Measurements from ENCODE around the gene STPG4. TPM values are rescaled to one million over a fixed set of nuclear protein-coding genes. Genes with fewer than 3 reads are reported as not detected.

The STPG4 gene
- total RNA-seq, 1 donor from 2014 or later: under 0.01 TPM

DNA sequence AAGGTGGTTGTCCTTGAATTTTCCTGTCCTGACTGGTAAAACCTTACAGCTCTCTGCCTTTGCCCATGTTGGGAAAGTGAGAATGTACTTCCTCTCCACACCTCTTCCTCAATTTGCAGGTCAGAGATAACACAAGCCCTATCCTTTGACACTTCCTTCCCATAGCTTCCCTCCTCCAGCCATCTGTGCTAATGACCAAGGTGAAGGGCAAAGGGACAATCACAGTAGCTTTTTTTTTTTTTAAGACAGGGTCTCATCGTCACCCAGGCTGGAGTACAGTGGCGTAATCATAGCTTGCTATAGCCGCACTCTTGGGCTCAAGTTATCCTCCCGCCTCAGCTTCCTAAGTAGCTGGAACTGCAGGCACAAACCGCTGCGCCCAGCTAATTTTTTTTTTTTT lies 24.3 kb upstream of the STPG4 start:
- TF ChIP-seq, protein P1, sequence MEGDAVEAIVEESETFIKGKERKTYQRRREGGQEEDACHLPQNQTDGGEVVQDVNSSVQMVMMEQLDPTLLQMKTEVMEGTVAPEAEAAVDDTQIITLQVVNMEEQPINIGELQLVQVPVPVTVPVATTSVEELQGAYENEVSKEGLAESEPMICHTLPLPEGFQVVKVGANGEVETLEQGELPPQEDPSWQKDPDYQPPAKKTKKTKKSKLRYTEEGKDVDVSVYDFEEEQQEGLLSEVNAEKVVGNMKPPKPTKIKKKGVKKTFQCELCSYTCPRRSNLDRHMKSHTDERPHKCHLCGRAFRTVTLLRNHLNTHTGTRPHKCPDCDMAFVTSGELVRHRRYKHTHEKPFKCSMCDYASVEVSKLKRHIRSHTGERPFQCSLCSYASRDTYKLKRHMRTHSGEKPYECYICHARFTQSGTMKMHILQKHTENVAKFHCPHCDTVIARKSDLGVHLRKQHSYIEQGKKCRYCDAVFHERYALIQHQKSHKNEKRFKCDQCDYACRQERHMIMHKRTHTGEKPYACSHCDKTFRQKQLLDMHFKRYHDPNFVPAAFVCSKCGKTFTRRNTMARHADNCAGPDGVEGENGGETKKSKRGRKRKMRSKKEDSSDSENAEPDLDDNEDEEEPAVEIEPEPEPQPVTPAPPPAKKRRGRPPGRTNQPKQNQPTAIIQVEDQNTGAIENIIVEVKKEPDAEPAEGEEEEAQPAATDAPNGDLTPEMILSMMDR (IDR thresholded peaks at IDR 0.05; ENCODE audit: insufficient read depth, low read length, severe bottlenecking): no peak
- DNase-seq (ENCODE audit: low read depth): no peak
- Histone ChIP-seq H3K4me3 (ENCODE audit: low read depth, low read length) (no peak overlapping the region), H3K27me3 (ENCODE audit: control insufficient read depth, insufficient read depth, low read length) (no peaks in the 10 kb centered on the region), H3K36me3 (ENCODE audit: control insufficient read depth, insufficient read depth, low read length) (no peaks in the 10 kb centered on the region)
- FAIRE-seq: no peak

DNA sequence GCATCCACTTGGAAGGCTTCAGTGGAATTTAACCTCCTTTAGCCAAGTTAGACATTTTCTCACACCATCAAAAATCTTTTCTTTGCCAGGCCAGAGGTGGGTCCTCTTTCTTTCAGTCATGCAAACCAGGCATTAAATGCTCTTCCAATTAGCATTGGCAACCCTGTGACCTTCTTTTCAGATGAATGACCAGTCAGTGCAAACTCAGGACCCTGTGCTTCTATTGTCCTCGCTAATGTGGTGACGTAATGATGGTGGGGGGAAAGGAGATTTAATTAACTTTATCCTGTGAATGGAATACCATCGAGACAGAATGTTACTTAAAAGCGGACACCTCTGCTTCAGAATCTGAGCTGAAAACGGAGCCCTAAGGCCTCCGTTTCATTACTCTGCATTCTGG lies 23.2 kb upstream of the STPG4 start:
- Histone ChIP-seq H3K27me3 (ENCODE audit: control insufficient read depth, insufficient read depth, low read length) (no peaks in the 10 kb centered on the region), H3K4me3 (ENCODE audit: low read depth, low read length) (no peak overlapping the region), H3K36me3 (ENCODE audit: control insufficient read depth, insufficient read depth, low read length) (no peaks in the 10 kb centered on the region)
- TF ChIP-seq, protein P1 (IDR thresholded peaks at IDR 0.05; ENCODE audit: insufficient read depth, low read length, severe bottlenecking): no peak
- DNase-seq (ENCODE audit: low read depth) (no peak), FAIRE-seq (no peak)

DNA sequence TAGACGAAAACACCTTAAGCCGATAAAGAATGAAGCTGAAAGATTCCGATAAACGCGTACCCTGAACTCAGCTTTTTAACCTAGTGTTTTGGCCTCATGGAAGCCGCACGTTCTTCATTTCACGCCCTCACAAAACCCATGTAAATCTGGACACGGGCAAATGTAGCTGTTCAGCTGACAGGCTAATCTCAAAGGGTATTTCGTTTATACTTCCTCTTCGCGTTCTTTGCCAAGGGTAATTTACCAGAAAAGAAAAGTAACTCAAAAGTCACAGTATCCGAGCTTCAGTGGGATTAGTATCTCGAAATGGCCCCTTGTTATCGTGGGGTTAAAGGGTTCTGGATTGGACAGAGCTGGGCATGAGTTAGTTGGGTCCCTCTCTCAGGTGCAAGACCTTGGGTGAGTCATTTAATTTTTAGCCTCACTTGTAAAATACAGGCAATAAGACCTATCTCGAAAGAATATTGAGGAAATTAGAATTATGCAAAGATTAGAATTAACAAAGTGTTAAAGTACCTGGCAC lies 22.0 kb upstream of the STPG4 start:
- FAIRE-seq (no peak), DNase-seq (ENCODE audit: low read depth) (no peak)
- Histone ChIP-seq H3K4me3 (ENCODE audit: low read depth, low read length) (peak overlapping the region; percentile 98), H3K27me3 (ENCODE audit: control insufficient read depth, insufficient read depth, low read length) (no peaks in the 10 kb centered on the region), H3K36me3 (ENCODE audit: control insufficient read depth, insufficient read depth, low read length) (peaks cover 2% of the 10 kb centered on the region)
- TF ChIP-seq, protein P1 (IDR thresholded peaks at IDR 0.05; ENCODE audit: insufficient read depth, low read length, severe bottlenecking): no peak

GRCh38 chr2:47174733-47175361 lies 19.7 kb upstream of the STPG4 start:
- Histone ChIP-seq H3K4me3 (ENCODE audit: low read depth, low read length) (peak overlapping the region; percentile 98), H3K36me3 (ENCODE audit: control insufficient read depth, insufficient read depth, low read length) (peaks cover 4% of the 10 kb centered on the region), H3K27me3 (ENCODE audit: control insufficient read depth, insufficient read depth, low read length) (no peaks in the 10 kb centered on the region)
- no peak for FAIRE-seq
- peak; percentile 87 for DNase-seq (ENCODE audit: low read depth)
- TF ChIP-seq, protein P1 (IDR thresholded peaks at IDR 0.05; ENCODE audit: insufficient read depth, low read length, severe bottlenecking): no peak

GRCh38 chr2:47173986-47174732 lies 19.1 kb upstream of the STPG4 start:
- no peaks in the 10 kb centered on the region for H3K27me3 ChIP-seq (ENCODE audit: control insufficient read depth, insufficient read depth, low read length)
- H3K36me3 ChIP-seq (ENCODE audit: control insufficient read depth, insufficient read depth, low read length): peaks cover 5% of the 10 kb centered on the region
- TF ChIP-seq, protein P1 (IDR thresholded peaks at IDR 0.05; ENCODE audit: insufficient read depth, low read length, severe bottlenecking): no peak
- FAIRE-seq (no peak), DNase-seq (ENCODE audit: low read depth) (no peak)
- H3K4me3 ChIP-seq (ENCODE audit: low read depth, low read length): peak overlapping the region; percentile 98

Data from bronchial epithelial cell (primary cell).